HG03520 (cell line): ENCODE results near the gene CRHBP.

Source experiments
- ATAC-seq: cut with Tn5 transposase; IDR thresholded peaks from one replicate; pipeline ENCODE4 v1.9.1; 2021; ENCODE audit warnings: mild to moderate bottlenecking, moderate library complexity; ENCODE audit not compliant: unreplicated experiment

The CRHBP gene

DNA sequence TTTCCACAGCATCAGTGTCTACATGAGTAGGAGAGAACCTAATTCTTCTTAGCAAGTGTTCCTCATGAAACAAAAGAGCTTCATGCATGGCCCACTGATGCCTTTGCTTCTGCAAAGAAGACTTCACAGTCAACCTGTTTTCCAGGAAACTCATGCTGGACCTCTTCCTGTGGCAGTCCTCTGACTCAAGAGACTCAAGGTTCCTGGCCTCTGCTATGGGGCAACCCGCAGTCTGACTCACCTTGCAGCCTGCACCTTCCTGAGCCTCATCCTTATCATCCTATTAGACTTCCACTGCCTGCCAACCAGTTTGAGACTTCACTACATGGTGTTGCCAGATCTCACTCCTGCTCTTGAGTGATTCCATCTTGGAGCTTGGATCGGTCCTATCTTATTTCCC lies 59.8 kb downstream of the CRHBP start:
- no peak for ATAC-seq

DNA sequence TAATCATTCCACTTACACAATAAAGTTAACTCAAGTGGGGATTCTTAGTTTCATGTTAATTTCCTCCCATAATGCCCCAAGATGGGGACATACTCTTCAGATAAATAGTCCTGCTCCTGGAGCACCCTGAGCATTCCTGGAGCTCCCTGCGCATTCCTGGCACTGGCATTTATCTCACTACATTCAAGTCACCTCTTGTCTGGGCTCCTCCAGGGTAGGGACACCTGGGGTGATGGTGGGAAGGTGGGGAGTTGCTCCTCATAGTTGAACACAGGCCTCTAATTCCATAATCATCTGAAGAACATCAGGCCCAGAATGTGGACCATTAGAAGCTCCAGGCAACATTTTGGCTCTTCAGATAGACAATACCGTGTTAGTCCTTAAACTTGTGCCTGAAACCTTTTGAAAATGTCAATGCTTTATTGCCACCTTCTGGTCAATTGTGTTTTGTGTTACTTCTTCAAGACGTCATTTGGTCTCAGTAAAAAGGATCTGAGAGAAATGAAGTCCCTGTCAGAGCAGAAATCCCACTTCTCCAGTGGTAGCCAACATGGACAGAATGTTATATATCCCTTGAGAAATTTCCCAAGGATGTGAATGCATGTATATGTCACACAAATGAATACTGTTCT lies 63.2 kb downstream of the CRHBP start:
- no peak for ATAC-seq

DNA sequence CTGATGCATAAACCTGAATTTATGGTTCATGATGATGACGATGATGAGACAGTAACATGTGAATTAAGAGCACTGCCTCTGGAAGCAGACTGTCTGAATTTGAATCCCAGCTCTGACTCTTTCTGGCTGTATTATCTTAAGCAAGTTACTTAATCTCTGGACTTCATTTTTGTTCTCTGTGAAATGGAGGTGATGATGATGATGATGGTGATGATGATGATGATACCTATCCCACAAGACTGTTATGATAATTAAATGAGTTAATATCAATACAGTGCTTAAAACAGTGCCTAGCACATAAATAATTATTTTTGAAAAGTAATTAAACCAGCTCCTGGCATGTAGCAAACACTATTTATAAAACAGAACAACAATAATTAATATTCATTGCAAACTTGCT lies 64.1 kb downstream of the CRHBP start:
- no peak for ATAC-seq

DNA sequence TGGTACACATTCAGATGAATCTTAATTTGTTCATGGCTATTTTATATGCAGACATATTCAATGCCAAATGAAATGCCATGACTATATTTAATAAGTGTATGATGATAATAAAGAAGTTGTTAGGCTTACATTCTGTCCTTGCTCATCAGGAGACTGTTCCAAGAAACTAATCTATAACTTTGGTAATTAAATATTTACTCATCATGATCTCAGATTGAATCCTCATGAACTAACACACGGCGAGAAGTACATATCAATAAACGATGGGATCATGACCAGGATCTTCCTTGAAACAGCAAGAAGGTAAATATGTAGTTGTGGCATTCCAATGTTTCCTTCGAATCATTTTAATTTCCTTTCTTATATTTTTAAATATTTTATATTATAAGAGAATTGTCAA lies 64.8 kb downstream of the CRHBP start:
- no peak for ATAC-seq
